ENCODE data around the gene MEGF6. TPM values are rescaled to one million over a fixed set of nuclear protein-coding genes. Genes with fewer than 3 reads are reported as not detected.

Gene MEGF6, protein sequence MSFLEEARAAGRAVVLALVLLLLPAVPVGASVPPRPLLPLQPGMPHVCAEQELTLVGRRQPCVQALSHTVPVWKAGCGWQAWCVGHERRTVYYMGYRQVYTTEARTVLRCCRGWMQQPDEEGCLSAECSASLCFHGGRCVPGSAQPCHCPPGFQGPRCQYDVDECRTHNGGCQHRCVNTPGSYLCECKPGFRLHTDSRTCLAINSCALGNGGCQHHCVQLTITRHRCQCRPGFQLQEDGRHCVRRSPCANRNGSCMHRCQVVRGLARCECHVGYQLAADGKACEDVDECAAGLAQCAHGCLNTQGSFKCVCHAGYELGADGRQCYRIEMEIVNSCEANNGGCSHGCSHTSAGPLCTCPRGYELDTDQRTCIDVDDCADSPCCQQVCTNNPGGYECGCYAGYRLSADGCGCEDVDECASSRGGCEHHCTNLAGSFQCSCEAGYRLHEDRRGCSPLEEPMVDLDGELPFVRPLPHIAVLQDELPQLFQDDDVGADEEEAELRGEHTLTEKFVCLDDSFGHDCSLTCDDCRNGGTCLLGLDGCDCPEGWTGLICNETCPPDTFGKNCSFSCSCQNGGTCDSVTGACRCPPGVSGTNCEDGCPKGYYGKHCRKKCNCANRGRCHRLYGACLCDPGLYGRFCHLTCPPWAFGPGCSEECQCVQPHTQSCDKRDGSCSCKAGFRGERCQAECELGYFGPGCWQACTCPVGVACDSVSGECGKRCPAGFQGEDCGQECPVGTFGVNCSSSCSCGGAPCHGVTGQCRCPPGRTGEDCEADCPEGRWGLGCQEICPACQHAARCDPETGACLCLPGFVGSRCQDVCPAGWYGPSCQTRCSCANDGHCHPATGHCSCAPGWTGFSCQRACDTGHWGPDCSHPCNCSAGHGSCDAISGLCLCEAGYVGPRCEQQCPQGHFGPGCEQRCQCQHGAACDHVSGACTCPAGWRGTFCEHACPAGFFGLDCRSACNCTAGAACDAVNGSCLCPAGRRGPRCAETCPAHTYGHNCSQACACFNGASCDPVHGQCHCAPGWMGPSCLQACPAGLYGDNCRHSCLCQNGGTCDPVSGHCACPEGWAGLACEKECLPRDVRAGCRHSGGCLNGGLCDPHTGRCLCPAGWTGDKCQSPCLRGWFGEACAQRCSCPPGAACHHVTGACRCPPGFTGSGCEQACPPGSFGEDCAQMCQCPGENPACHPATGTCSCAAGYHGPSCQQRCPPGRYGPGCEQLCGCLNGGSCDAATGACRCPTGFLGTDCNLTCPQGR (N-terminal part only)
- total RNA-seq, result 35.4 TPM

- ATAC-seq (peak; percentile 84), DNase-seq (ENCODE audit: low spot score) (peak; percentile 84)
- intact Hi-C loops (cut with DNase I), result no loop called here
Observed at GRCh38 chr1:3611170-3612019, at the start of gene MEGF6. Gene MEGF6, minus strand, starts transcription at chr1:3611508. Its CDS starts 240 bp downstream, at chr1:3611268.

- intact Hi-C loops (cut with DNase I), result no loop called here
- DNase-seq (ENCODE audit: low spot score), result no peak
- no peak for ATAC-seq
Observed at GRCh38 chr1:3660704-3661103, 49.4 kb upstream of the MEGF6 start.

- DNase-seq (ENCODE audit: low spot score), result no peak
- no peak for ATAC-seq
Observed at GRCh38 chr1:3659093-3659492, 47.8 kb upstream of the MEGF6 start.

DNA sequence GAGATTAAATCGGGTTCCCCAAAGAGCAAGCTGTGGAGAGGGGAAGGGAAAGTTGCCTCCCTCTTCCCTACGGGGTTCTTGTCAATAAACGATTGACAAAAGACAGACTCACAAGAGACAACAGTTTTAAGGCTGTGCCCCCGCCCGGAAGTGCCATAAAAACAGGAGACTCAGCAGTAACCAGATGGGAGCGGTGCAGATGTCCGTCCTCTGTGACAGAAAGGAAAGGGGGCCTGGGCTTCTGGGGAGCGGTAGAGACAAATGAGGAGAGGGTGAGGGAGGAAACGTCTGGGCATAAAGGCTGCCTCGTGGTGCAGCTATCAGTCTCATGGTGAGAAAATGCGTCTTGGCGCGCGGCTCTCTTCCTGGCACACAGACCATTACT, 46.9 kb upstream of the MEGF6 start:
- intact Hi-C loops (cut with DNase I), result no loop called here
- ATAC-seq (no peak), DNase-seq (ENCODE audit: low spot score) (no peak)

More at GRCh38 chr1:3659093-3659492, 47.8 kb upstream of the MEGF6 start:
- intact Hi-C loops (cut with DNase I), result no loop called here

DNA sequence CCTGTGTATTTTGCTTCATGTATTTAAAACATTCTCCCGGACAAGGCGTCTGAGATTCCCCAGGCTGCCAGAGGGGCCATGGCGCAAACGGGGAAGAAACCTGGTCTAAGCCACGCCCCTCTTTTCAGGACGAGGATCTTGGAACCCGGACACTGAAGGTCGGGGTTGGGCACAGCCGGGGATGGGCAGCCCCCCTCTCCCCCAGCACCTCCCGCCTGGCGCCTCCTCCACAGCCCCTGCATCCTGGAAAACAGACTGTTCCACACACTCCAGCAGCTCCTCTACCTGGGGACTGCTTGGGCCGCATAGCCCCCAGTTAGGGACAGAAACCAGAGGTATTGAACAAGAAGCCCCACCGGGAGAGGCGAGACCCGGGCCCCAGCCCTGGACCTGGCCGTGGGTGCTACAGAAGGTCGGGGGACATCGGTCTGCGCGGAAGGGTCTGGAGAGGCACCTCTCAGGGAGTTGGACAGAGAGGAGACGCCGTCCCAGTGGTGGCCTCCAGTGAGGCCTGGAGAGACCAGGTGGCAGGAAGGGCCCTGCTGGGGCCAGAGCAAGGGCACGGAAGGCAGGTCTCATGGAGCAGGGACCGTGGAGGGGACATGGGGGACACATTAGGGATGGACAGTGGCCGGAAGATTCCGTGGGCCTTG, 46.4 kb upstream of the MEGF6 start:
- ATAC-seq, result no peak
- intact Hi-C loops (cut with DNase I), result no loop called here
- DNase-seq (ENCODE audit: low spot score), result no peak

DNA sequence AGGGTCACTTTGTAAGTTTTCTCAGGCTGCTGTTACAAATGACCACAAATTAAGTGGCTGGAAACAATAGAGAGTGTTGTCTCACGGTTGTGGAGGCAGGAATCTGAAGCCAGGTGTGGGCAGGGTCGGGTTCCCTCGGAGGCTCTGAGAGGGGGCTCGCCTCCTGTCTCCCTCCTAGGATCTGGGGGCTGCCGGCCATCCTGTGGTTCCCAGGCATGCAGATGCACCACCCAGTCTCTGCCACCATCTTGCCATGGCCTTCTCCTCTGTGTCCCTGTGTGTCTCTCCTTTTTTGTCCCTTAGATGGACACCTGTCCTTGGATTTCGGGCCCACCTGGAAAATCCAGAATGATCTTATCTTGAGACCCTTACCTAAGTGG, 45.8 kb upstream of the MEGF6 start:
- DNase-seq (ENCODE audit: low spot score), result no peak
- ATAC-seq, result no peak
- intact Hi-C loops (cut with DNase I), result no loop called here

DNA sequence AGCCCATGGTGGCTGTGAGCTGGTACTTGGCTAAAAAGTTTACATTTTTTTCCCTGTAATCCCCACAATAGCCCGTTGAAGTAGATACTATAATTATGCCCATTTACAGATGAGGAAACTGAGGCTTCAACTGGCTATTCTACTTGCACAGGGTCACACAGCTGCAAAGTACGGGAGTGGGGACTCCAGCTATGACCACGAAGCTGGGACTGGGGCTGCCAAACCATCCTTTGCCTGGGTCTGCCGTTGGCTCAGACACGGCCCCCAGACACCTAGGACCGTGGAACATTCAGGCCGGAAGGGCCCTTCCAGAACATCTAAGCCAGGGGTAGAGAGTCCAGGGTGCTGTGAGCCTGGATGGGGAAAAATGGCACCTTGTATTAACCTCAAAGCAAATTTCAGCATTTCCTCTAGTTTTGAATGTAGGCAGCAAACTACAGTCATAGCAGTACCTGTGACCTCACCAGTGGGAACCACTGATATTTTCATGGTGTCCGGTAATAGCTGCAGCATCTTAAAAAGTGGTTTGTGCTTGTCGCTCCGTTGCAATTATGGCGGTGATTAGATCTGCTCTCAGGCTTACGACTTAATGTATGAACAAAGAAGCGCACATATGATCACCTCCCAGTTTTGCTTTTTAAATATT, 45.3 kb upstream of the MEGF6 start:
- intact Hi-C loops (cut with DNase I), result no loop called here
- DNase-seq (ENCODE audit: low spot score) (no peak), ATAC-seq (no peak)

GRCh38 chr1:3654549-3655281, 43.4 kb upstream of the MEGF6 start:
- no peak for ATAC-seq
- intact Hi-C loops (cut with DNase I), result no loop called here
- no peak for DNase-seq (ENCODE audit: low spot score)

- no peak for DNase-seq (ENCODE audit: low spot score)
- intact Hi-C loops (cut with DNase I), result no loop called here
- ATAC-seq, result no peak
Observed at GRCh38 chr1:3653286-3653618, 41.9 kb upstream of the MEGF6 start.

- ATAC-seq (no peak), DNase-seq (ENCODE audit: low spot score) (no peak)
- intact Hi-C loops (cut with DNase I), result no loop called here
Observed at GRCh38 chr1:3652548-3653285, 41.4 kb upstream of the MEGF6 start.

DNA sequence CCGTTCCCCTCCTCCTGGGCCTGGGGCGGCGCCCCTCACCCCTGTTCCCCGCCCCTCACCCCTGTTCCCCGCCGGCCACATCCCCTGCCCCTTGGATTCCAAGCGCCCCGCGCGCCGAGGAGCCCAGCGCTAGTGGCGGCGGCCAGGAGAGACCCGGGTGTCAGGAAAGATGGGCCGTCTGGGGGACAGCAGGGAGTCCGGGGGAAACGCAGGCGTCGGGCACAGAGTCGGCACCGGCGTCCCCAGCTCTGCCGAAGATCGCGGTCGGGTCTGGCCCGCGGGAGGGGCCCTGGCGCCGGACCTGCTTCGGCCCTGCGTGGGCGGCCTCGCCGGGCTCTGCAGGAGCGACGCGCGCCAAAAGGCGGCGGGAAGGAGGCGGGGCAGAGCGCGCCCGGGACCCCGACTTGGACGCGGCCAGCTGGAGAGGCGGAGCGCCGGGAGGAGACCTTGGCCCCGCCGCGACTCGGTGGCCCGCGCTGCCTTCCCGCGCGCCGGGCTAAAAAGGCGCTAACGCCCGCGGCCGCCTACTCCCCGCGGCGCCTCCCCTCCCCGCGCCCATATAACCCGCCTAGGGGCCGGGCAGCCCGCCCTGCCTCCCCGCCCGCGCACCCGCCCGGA, 40.7 kb upstream of the MEGF6 start, which contains the start of gene TP73:
TP73 (plus strand) TSS at position 587 of the 618 bp plus-strand sequence. CDS start 29,850 bp downstream, outside the sequence.
- ATAC-seq (no peak), DNase-seq (ENCODE audit: low spot score) (no peak)
- intact Hi-C loops (cut with DNase I), result no loop called here

DNA sequence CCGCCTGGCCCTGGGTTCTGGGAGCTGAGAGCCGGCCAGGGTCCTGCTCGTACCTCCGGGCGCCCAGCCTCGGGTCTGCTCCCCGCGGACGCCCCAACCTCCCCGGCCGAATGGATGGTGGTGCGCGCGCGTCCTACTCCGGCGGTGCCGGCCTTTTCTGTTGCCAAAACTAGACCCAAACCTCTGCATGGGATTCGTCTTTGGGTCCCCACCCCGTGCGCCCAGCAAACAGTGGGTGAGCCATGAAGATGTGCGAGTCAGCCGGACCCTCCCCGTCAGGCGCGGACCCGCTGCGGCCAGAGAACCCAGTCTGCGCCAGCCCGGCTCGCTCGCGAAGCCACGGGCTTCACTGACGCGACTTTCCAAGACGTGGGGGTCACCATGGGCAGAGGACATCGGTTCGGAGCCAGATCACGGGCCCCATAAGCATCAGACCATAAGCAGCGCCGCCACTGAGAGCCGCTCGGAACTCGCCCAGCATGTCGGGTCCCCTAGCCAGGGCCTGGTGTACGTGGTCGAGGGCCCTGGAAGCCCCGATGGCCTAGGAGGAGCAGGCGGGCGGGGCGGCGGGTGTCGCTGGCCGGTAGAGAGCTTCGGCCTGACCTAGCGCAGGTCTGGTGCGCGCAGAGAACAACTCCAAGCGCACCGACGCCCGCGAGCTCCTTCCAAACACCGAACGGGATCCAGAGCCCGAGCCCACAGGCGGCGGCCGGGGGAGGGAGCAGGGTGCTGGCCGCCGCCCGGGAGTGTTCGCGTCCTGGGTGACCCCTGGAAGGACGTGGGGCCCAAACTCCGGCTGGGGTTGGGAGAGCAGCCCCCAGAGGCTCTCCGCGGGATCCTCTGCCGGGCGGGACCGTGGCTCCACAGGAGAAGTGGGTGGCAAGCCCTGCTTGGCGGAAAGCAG, 40.0 kb upstream of the MEGF6 start:
- intact Hi-C loops (cut with DNase I), result no loop called here
- DNase-seq (ENCODE audit: low spot score), result no peak
- no peak for ATAC-seq

- no peak for ATAC-seq
Observed at GRCh38 chr1:3650248-3651025, 39.1 kb upstream of the MEGF6 start.

More at GRCh38 chr1:3650248-3651025, 39.1 kb upstream of the MEGF6 start:
- intact Hi-C loops (cut with DNase I), result no loop called here
- DNase-seq (ENCODE audit: low spot score), result no peak
